MCF 10A (cell line): ENCODE results near the gene ARHGAP15. TPM values are rescaled to one million over a fixed set of nuclear protein-coding genes. Genes with fewer than 3 reads are reported as not detected.

ENCODE experiments used
- BruUV-seq: library from RNA; stranded (reverse); fragments of 400-500 nt; replicated peaks from 2 replicates; lab custom pipeline; 2021; lab: Mats Ljungman, UMichigan
- CTCF ChIA-PET: fragments of 300-600 bp; sonication (Branson Sonifier 250); formaldehyde crosslinking; extraction: SDS; loops from one replicate; lab custom pipeline; 2021; ENCODE audit warnings: antibody characterized with exemption, inconsistent platforms; lab: Yijun Ruan, JAX
- POLR2A ChIA-PET: fragments of 300-600, 350-650 bp; sonication (Branson Sonifier 250); formaldehyde crosslinking; extraction: SDS; loops from one replicate; lab custom pipeline; 2020; ENCODE audit warnings: antibody characterized with exemption, inconsistent platforms; lab: Yijun Ruan, JAX
- DNase-seq: peaks from one replicate; pipeline ENCODE4 v3.0.0-alpha.2; 2018; ENCODE audit not compliant: unreplicated experiment
- H3K27ac Mint-ChIP-seq: one replicate; pipeline ENCODE4 v1.8.0; 2022; ENCODE audit warnings: mild to moderate bottlenecking, low read depth, mixed read lengths; ENCODE audit not compliant: unreplicated experiment
- H3K27me3 Mint-ChIP-seq: one replicate; pipeline ENCODE4 v1.8.0; 2022; ENCODE audit warnings: mixed read lengths; ENCODE audit not compliant: insufficient read depth, unreplicated experiment
- H3K36me3 Mint-ChIP-seq: one replicate; pipeline ENCODE4 v1.8.0; 2022; ENCODE audit warnings: mild to moderate bottlenecking, moderate library complexity, mixed read lengths; ENCODE audit not compliant: insufficient read depth, unreplicated experiment
- H3K4me1 Mint-ChIP-seq: one replicate; pipeline ENCODE4 v1.8.0; 2022; ENCODE audit warnings: mixed read lengths; ENCODE audit not compliant: insufficient read depth, unreplicated experiment
- H3K4me3 Mint-ChIP-seq: one replicate; pipeline ENCODE4 v1.8.0; 2022; ENCODE audit warnings: mild to moderate bottlenecking, moderate library complexity, mixed read lengths; ENCODE audit not compliant: unreplicated experiment
- H3K9me3 Mint-ChIP-seq: one replicate; pipeline ENCODE4 v1.8.0; 2022; ENCODE audit warnings: mixed read lengths; ENCODE audit not compliant: unreplicated experiment
- CTCF ChIP-seq: fragments of 200-600 bp; IDR thresholded peaks from one replicate; pipeline ENCODE4 v1.8.0; 2022; ENCODE audit warnings: antibody characterized with exemption, mild to moderate bottlenecking; ENCODE audit not compliant: unreplicated experiment
- intact Hi-C: fragments of 100-400 bp; cut with micrococcal nuclease; formaldehyde crosslinking; loops from 2 replicates; pipeline ENCODE4 v1.14.1; 2022
- total RNA-seq: library from RNA; stranded (reverse); gene quantifications from 2 replicates; pipeline ENCODE4 v1.2.3, GENCODE V29; 2022

The ARHGAP15 gene
- total RNA-seq, 1 experiment from 2014 or later: not detected

GRCh38 chr2:143581134-143581533 is 451.9 kb downstream of the ARHGAP15 start:
- H3K9me3 Mint-ChIP-seq: no peaks in the 10 kb centered on the region
- intact Hi-C loops: no loop called here
- H3K27ac Mint-ChIP-seq: no peak overlapping the region
- no peaks in the 10 kb centered on the region for H3K36me3 Mint-ChIP-seq
- CTCF ChIA-PET: interaction anchor here (0.6 to 1.3 kb wide), 3 partner anchors 469 to 1743 kb away, joined by 3 read pairs; no protein-coding TSS in a partner anchor
- DNase-seq: no peak
- POLR2A ChIA-PET: interaction anchor here (1.2 kb wide), 1 partner anchor 9 kb away, joined by 3 read pairs; no protein-coding TSS in a partner anchor
- peaks cover 6% of the 10 kb centered on the region for H3K4me1 Mint-ChIP-seq
- no TSS peak for BruUV-seq
- H3K27me3 Mint-ChIP-seq: no peaks in the 10 kb centered on the region
- H3K4me3 Mint-ChIP-seq: no peak overlapping the region
- TF ChIP-seq CTCF: no peak

- intact Hi-C loops: no loop called here
- H3K9me3 Mint-ChIP-seq: peaks cover 8% of the 10 kb centered on the region
- H3K27ac Mint-ChIP-seq: no peak overlapping the region
Observed at GRCh38 chr2:143582046-143582747, 453.0 kb downstream of the ARHGAP15 start.

GRCh38 chr2:143584936-143585335 is 455.7 kb downstream of the ARHGAP15 start:
- ChIA-PET POLR2A (no interaction called here), CTCF (interaction anchor here (0.5 kb wide), 1 partner anchor 23 kb away, joined by 4 read pairs; no protein-coding TSS in a partner anchor)
- no peak overlapping the region for H3K4me3 Mint-ChIP-seq
- intact Hi-C loops: no loop called here
- no peak for DNase-seq
- no peak for TF ChIP-seq CTCF
- BruUV-seq: no TSS peak
- no peaks in the 10 kb centered on the region for H3K27me3 Mint-ChIP-seq
- H3K9me3 Mint-ChIP-seq: peaks cover 9% of the 10 kb centered on the region
- no peak overlapping the region for H3K27ac Mint-ChIP-seq
- H3K4me1 Mint-ChIP-seq: peaks cover 6% of the 10 kb centered on the region
- no peaks in the 10 kb centered on the region for H3K36me3 Mint-ChIP-seq

More at GRCh38 chr2:143582046-143582747, 453.0 kb downstream of the ARHGAP15 start:
- no peak overlapping the region for H3K4me3 Mint-ChIP-seq
- H3K36me3 Mint-ChIP-seq: no peaks in the 10 kb centered on the region
- no TSS peak for BruUV-seq
- peak; percentile 13 for TF ChIP-seq CTCF
- ChIA-PET CTCF (interaction anchor here (0.6 to 1.1 kb wide), 3 partner anchors 7 to 19 kb away, joined by 3 to 5 read pairs (median 3); no protein-coding TSS in a partner anchor), POLR2A (interaction anchor here (0.9 kb wide), 1 partner anchor 9 kb away, joined by 4 read pairs; no protein-coding TSS in a partner anchor)
- peaks cover 6% of the 10 kb centered on the region for H3K4me1 Mint-ChIP-seq
- H3K27me3 Mint-ChIP-seq: no peaks in the 10 kb centered on the region
- DNase-seq: peak; percentile 5

GRCh38 chr2:143586119-143586518 is 456.9 kb downstream of the ARHGAP15 start:
- ChIA-PET POLR2A (no interaction called here), CTCF (no interaction called here)
- Mint-ChIP-seq H3K27ac (no peak overlapping the region), H3K9me3 (peaks cover 9% of the 10 kb centered on the region), H3K27me3 (no peaks in the 10 kb centered on the region), H3K4me1 (peaks cover 4% of the 10 kb centered on the region), H3K4me3 (no peak overlapping the region), H3K36me3 (no peaks in the 10 kb centered on the region)
- TF ChIP-seq CTCF: no peak
- BruUV-seq: no TSS peak
- DNase-seq: no peak
- intact Hi-C loops: no loop called here
